GM21526 (cell line): ENCODE measurements around the gene RAPGEF1.
"Not testable (repeated sequence)": the region's sequence is repeated elsewhere in the genome, so short reads cannot be mapped to it uniquely, and the experiment has no call there.

Experiments used
- ATAC-seq: cut with Tn5 transposase; IDR thresholded peaks from one replicate; pipeline ENCODE4 v1.9.1; 2021; ENCODE audit warnings: moderate library complexity; ENCODE audit not compliant: unreplicated experiment, low FRiP score

RAPGEF1 gene

DNA sequence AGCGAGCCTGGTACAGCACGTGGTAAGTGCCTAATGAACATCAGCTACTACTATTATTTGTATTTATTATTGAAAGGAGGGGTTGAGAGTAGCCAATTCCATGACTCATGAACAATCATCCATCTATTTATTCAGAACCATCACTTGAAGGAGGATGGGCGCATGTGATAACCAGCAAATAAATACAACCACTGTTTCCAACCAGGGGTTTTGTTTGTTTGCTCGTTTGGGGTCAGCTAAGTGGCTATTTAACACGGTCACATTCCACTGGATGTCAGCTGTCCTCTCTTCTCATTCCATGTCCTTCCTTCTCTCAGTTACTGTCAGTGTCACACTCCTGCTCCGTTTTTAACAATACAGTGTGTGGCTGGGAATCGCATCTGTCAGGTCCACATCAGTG, 8.6 kb downstream of the RAPGEF1 start:
- no peak for ATAC-seq

DNA sequence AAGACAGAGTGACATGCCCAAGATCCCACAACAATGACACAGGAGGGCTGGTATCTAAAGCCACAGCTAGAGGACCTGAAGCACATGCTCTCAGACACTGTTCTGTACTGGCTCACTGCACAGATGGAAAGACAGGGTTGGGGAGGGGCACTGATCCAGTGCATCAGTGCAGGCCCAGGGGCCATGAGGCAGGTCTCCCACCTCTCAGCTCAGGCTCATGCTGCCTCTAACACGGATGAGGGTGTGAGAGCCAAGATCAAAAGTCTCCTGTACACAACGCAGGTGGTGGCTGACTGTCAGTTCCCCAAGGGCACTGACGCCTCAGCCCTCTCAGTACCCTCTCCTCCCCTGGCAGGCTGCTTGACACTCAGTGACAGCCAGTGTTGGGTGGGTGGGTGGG, 10.9 kb downstream of the RAPGEF1 start:
- ATAC-seq: peak; percentile 29

DNA sequence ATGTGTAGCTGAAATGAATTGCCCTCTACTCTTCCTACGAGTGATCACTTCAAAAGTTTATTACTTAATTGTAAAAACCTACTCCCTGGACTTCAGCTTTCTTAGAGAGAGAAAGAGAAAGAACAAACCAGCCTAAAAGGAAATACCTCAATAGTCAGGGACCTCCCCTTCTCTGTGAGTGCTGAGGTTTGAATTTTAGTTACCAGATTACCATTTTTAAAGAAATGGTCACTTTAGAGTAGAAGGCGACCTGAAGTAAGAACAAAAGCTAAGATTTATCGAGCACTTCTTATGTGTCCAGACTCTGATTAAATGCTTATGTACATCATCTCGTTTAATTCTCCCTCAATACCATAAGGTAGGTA, 11.3 kb downstream of the RAPGEF1 start:
- no peak for ATAC-seq

DNA sequence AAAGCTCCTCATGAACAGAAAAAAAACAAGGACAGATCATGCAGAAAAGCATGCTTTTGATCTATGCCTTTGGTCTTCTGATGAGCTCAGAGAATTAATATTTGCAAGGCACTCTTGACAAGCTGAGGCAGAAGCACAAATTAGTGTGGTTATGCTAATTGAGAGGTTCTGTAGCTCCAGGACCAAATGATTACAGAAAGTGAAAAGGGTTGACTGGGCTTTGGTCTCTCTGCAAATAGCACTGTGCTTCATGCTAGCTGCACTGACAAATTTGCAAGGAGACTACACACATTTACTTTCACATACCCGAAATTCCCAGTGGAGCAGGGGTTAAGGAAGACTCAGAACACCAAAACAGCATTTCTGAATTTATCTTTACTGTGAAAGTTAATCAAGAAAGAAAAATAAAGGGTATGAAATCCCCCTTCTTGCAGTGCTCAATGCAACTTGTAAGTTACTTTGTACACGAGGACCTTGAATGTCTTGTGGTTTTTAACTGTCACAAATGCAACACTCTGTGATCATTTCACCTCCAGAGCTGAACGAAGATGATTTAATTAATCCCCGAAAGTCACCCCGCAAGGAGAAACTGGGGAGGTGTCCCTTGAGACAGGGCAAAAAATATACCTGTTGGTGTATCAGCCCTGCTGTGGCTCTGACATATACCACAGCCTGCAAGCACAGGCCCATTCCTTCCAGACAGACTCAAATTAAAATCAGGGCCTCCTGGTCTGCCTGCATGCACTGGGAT, 11.9 kb downstream of the RAPGEF1 start:
- no peak for ATAC-seq

DNA sequence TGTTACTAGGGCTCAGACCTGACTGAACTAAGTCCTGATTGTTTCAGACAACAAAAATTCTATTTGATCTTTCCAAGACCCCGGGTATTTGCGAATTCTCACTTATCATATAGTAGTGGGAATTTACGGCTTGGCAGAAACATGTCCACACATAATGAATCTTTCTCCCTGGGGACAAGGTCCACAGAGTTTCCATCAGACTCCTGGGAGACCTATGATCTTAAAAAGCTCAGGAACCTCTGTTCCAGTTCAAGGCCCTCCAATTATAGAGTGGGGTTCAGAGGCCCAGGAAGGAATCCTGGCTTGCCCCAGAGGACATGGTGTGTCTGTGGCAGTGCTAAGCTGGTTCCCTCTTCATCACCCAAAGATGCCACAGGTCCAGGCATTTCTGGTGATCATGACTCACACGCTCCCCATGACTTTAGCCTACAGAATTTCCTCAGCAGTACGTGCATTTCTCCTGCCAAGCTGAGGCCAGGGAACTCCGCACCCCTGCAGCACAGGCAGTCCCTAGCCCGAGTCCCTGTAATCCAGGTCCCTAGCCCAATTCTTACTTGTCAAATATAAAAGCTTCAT, 12.6 kb downstream of the RAPGEF1 start:
- no peak for ATAC-seq

DNA sequence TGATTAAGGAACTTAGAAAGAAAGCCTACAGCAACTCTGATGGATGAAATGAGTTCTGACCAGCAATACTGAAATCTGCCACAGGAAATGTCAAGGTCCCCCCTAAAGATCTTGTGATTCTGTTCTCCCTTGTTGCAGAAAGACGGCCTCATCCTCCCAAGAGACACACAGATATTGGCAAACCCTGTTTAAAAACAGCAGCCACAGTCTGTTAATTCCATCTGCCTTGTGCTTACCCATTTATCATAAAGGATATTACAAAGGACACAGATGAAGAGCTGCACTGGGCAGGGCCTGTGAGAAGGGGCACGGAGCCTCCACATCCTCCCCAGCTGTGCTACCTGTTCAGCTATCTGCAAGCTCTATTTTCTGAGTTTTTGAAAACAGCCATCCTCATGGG, 15.2 kb downstream of the RAPGEF1 start:
- ATAC-seq: no peak

DNA sequence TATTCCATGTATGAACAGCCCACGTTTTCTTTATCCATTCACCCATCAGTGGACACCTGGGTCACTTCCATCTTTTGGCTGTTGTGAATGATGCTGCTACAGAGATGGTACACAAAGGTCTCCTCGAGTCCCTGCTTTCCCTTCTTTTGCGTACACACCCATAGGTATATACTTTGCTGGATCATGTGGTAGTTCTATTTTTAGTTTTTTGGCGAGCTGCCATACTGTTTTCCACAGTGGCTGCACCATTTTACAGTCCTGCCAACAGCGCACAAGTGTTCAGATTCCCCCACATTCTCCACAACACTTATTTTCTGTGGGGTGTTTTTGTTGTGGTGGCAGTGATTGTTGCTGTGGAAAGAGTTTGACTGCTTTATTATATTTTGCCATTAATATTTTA, 16.2 kb downstream of the RAPGEF1 start:
- no peak for ATAC-seq

DNA sequence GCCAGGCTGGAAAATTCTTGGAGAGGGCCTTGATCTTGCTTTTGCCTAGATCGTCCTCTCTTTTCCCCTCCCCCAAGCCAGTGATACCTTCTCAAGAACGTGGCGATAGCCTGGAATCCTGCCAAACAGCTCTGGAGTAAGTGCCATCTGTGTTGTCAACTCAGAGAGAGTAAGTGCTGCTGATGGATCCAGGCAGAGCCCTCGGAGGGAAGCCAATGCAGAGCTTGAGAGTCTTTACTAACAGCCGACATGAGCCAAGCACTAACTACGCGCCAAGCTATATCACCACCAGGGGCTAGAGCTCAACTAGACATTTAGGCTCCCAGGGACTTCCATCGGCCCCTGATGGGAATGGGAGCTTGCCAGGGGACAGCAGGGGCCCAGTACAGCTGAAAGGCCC, 17.6 kb downstream of the RAPGEF1 start:
- no peak for ATAC-seq

DNA sequence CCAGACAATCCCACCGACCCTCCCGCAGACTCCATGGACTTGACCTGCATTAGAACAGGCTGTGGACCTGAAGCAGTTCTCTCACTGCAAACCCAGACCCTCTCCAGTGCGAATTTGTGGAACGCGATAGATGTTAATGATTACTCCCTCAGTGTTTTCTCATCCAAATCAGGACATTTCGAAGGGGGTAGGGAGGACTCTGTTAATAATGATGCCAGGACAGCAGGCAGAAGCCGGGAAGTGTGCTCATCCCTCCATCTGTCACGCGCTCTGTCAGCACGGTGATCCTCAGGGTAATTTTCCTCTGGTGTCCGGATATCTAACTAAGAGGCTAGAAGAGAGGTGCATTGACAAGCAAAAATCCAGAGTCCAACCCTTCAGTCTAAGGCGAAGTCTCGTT, 18.8 kb downstream of the RAPGEF1 start:
- no peak for ATAC-seq

DNA sequence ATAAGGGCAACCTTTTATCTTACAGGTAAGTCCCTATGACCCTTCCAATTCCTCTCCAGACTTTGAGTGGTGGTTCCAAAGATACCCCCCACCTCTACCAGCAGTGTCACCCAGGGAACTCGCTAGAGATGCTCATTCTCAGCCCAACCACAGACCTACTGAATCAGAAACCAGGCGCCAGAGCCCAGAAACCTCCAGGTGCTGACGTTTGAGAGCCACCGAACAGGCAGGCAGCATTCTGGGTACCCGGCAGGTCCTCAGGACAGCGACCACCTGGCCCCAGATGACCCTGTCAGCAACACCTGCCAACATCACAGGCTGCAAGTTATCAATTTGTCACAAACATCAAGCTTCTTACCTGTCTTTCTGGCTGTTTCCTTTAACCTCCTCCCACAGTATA, 19.5 kb downstream of the RAPGEF1 start:
- no peak for ATAC-seq

DNA sequence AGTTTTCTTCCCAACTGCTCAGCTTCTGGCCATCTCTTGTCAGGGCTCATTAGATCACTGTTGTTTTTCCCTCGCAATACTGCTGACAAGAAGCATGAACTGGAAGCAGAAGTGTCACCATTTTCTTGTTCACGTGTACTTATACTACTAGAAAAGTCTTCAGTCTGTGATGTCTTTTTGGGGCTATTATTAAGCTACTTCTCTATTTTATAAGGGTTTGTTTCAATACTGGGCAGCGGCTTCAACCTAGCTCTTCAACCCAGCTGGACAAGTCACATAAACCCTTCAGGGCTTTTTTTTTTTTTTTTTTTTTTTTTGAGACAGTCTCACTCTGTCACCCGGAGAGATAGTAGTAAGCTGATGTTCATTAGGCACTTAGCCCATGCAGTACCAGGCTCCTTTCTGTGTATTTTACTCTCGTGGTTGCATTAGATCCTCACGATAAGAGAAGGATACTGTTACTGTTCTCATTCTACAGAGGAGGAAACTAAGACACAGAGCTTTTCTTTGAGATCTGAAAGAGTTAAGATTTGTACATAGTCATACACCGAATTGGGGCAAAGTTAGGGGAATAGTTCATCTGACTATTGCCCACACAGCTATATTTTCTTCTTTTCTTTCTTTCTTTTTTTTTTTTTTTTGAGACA, 20.5 kb downstream of the RAPGEF1 start:
- no peak for ATAC-seq

DNA sequence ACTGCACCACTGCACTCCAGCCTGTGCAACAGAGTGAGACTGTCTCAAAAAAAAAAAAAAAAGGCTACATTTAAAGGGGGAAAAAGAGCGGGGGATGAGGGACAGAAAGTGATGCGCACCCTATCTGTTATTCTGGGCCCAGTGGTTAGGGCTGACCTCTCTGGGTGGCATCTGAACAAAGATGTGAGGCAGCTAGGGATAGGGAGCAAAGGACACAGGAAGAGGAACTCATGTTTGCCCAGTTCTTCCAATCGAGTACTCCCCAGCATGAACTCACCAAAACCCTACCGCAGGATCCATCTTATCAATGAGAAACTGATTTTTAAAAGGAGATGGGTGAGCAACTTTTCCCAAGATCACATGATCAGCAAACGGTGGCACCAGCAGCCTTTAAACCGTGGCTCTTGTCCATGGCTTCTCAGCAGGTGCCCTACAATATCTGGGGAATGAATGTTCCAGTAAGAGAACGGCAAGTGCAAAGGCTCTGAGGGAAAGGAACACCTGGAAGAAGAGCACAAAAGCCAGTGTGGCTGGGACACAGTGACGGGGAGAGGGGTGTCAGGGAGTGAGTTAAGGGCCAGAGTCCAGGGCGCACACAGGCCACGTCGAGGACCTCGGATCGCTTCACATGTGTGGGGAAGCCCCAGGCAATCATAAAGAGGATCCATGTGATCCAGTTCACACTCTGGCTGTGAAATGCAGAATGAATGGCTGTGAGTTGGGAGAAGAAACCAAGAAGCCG, 22.0 kb downstream of the RAPGEF1 start:
- no peak for ATAC-seq

DNA sequence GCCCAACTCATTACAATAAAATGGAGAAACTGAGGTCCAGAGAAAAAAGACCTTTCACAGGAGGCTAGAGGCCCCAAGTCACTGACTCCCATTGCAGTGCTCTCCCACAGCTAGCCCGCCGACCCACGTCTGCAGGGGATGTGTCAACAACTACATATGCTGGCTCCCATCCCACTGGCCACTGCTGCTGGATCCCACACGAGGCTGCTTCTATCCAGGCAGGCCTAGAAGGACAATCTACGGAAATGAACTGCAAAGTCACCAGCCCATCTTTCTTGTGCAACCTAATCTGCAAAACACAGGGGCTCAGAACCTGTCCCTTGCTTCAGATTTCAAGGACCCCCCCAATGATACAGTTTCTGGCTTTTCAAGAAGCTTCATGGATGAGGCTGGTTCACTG, 24.0 kb downstream of the RAPGEF1 start:
- ATAC-seq: no peak

DNA sequence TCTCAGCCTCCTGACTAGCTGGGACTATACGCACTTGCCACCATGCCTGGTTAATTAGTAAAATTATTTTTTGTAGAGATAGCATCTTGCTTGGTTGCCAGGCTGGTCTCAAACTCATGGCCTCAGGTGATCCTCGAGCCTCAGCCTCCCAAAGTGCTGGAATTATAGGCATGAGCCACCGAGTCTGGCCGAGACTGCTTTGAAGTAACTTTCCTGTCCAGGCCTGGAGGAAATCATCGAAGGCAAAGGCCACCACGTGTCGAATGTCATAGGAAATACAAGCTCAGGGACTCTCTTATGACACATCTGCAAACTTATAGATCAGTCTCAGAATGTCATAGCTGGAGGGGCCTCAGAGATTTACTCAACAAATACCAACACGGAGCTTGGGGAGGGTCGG, 25.1 kb downstream of the RAPGEF1 start:
- no peak for ATAC-seq

DNA sequence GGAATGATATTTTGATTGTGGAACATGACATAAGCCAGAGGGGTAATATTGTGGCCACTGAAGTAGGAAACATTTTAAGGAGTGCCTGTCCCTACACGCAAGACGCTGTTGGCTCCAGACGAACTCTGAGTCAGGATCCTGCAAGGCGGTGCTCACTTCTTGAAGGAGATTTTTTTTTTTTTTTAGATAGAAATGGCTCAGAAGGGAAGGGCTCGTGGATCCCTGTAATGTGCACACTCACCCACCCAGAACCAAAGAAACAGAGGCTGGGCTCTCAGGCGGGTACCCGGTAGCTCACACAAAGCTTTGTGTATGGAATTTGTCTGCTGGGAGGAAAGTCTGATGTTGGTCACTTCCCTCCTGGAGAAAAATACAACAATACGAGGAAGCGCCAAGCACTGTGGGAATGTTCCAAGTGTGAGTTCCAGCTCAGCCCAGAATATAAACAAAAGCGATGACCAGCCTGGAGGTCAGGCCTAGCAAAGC, 25.7 kb downstream of the RAPGEF1 start:
- no peak for ATAC-seq

DNA sequence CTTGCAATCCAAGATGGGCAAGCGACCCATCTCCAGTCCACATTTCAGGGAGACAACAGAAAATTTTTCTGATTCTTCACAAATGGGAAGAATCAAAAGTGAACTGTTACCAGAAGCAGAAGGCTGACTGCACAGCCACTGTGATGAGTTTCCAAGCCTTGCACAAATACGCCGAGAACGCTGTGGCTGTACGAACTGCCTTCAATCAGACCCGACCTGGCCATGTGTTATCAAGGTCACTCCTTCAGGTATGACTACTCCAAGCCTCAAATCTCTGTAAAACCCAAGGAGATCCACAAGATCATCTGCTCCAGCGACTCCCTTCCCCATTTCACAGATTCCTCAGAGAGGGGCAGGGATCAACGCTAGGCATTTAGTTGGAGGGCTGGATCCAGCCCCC, 26.9 kb downstream of the RAPGEF1 start:
- no peak for ATAC-seq

DNA sequence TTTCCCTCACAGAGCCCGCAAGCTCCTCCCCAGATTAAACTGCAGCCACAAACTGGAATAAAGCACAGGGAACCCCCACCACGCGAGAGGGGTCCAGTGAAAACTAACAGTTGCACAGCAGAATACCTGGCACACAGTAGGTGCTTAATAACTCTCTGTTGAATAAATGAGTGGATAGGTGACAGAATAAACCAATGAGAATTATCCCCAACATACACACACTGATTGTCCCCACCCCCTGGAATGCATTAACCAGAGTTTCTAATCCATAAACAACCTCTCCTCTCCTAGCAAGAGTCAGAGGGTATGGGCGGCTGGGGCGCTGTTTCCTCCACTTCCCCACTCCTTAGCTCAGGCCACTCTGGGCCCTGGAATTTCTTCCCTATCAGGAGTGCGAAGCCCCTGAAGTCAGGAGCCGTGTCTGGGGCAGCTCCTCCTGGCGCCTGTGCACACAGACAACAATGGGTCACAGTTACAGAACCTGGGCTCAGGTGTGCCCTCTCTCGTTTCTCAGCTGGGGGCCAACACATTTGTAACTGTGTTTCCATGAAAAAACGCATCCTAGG, 27.6 kb downstream of the RAPGEF1 start:
- no peak for ATAC-seq

DNA sequence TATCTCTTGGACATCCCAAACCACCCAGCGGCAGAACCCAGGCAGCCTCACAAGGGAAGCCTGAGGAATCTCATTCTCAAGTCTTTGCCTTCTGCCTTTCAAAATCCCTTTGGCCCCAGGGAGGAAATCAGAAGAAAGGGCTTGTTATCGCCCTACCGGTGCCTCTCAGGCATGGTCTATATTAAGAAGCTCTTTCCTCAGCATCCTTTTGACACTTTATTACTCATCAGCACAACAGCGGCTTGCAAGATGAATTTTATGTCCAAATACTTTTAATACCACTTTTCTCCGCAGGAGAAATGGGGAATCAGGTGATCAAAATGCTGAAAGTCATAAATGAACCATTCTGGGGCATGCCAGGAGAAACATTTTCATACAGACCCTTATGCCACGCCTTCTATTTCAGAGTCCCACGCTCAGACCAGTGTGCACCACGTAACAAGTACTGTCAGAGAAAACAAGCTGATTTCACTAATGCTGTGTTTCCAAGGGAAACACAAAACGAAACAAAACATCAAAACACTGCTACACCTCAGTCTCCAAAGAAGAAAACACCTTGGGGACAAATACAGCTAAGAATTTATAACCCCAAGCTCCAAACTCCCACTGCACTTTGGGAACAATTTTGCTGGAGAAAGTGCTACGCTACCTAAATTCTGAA, 30.0 kb downstream of the RAPGEF1 start:
- no peak for ATAC-seq

DNA sequence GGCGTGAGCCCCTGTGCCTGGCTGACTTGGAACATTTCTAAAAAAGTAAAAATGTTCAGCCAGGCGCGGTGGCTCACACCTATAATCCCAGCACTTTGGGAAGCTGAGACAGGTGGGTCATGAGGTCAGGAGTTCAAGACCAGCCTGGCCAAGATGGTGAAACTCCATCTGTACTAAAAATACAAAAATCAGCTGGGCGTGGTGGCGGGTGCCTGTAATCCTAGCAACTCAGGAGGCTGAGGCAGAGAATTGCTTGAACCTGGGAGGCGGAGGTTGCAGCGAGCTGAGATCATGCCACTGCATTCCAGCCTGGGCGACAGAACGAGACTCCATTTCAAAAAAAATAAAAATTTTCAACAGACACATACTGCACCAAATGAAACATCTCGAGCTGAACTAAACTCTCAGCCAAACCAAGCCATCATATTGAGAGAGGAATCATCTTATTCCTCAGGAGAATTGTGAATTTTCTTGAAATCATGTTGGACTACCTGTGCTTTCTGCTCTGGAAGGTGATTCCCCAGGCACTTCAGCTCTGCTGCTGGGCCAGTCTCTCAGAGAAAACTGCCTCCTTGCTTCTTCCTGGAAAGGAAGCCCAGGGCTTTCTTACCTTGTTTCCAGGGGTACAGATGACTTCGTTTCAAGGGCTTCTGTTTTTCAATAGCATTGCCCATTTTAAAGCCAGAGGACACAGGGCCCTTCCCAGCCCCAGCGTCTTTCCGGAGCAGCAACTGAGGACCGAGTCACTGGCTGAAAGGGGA, 30.7 kb downstream of the RAPGEF1 start:
- ATAC-seq: not testable (repeated sequence)
